ENCODE data around the gene HECA.

HECA gene

DNA sequence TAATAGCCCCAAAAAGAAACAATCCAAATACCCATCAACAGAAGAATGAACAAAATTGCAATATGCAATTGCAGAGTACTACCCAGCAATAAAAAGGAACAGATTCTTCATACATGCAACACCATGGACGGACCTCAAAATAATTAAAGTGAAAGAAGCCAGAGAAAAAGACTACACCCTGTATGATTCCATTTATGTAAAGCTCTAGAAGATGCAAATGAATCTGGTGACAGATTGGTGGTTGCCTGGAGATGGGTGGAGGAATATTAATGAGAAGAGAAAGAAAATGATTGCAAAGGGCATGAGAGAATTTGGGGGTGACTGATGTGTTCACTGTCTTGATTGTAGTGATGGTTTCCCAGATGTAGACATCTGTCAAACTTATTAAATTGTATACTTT lies 51.8 kb downstream of the HECA start:
- no peak for DNase-seq
- Histone ChIP-seq H3K27ac (ENCODE audit: low read length) (no peak overlapping the region), H3K4me2 (ENCODE audit: low read depth, low read length) (no peak overlapping the region), H3K36me3 (replicated peaks; ENCODE audit: insufficient read depth, low read length) (no peaks in the 10 kb centered on the region), H4K20me1 (ENCODE audit: insufficient read depth, low read length) (no peaks in the 10 kb centered on the region), H2AFZ (ENCODE audit: low read length) (no peak overlapping the region), H3K4me1 (ENCODE audit: low read length) (no peaks in the 10 kb centered on the region), H3F3A (ENCODE audit: insufficient read depth, low read length) (no peaks in the 10 kb centered on the region), H3K9ac (ENCODE audit: low read length) (no peak overlapping the region), H3K9me3 (replicated peaks; ENCODE audit: insufficient read depth, low read length) (no peaks in the 10 kb centered on the region), H3K4me3 (ENCODE audit: low read length) (no peak overlapping the region), H3K9me2 (replicated peaks; ENCODE audit: insufficient read depth, low read length) (no peaks in the 10 kb centered on the region), H3K27me3 (replicated peaks; ENCODE audit: insufficient read depth, low read length) (no peaks in the 10 kb centered on the region), H3K79me2 (ENCODE audit: low read length) (no peaks in the 10 kb centered on the region)
- TF ChIP-seq EZH2phosphoT487 (IDR thresholded peaks at IDR 0.05; ENCODE audit: low read length) (no peak), EZH2 (optimal IDR thresholded peaks at IDR 0.05; ENCODE audit: low read depth, low read length) (no peak), CTCF (IDR thresholded peaks at IDR 0.05; ENCODE audit: low read length) (no peak)

- Histone ChIP-seq H2AFZ (ENCODE audit: low read length) (no peak overlapping the region), H3K4me2 (ENCODE audit: low read depth, low read length) (no peak overlapping the region), H3K9ac (ENCODE audit: low read length) (no peak overlapping the region), H3K4me1 (ENCODE audit: low read length) (no peaks in the 10 kb centered on the region), H3K27ac (ENCODE audit: low read length) (no peak overlapping the region), H3F3A (ENCODE audit: insufficient read depth, low read length) (no peaks in the 10 kb centered on the region), H3K36me3 (replicated peaks; ENCODE audit: insufficient read depth, low read length) (no peaks in the 10 kb centered on the region), H3K4me3 (ENCODE audit: low read length) (no peak overlapping the region), H3K79me2 (ENCODE audit: low read length) (no peaks in the 10 kb centered on the region), H4K20me1 (ENCODE audit: insufficient read depth, low read length) (no peaks in the 10 kb centered on the region), H3K9me3 (replicated peaks; ENCODE audit: insufficient read depth, low read length) (no peaks in the 10 kb centered on the region), H3K9me2 (replicated peaks; ENCODE audit: insufficient read depth, low read length) (no peaks in the 10 kb centered on the region), H3K27me3 (replicated peaks; ENCODE audit: insufficient read depth, low read length) (no peaks in the 10 kb centered on the region)
- no peak for TF ChIP-seq EZH2phosphoT487 (IDR thresholded peaks at IDR 0.05; ENCODE audit: low read length)
- no peak for TF ChIP-seq CTCF (IDR thresholded peaks at IDR 0.05; ENCODE audit: low read length)
- no peak for TF ChIP-seq EZH2 (optimal IDR thresholded peaks at IDR 0.05; ENCODE audit: low read depth, low read length)
- DNase-seq: no peak
Observed at GRCh38 chr6:139187489-139187888, 52.6 kb downstream of the HECA start.

- TF ChIP-seq CTCF (IDR thresholded peaks at IDR 0.05; ENCODE audit: low read length) (no peak), EZH2 (optimal IDR thresholded peaks at IDR 0.05; ENCODE audit: low read depth, low read length) (no peak), EZH2phosphoT487 (IDR thresholded peaks at IDR 0.05; ENCODE audit: low read length) (no peak)
- H4K20me1 ChIP-seq (ENCODE audit: insufficient read depth, low read length): no peaks in the 10 kb centered on the region
Observed at GRCh38 chr6:139189665-139190064, 54.8 kb downstream of the HECA start.

More at GRCh38 chr6:139189665-139190064, 54.8 kb downstream of the HECA start:
- no peaks in the 10 kb centered on the region for H3K27me3 ChIP-seq (replicated peaks; ENCODE audit: insufficient read depth, low read length)
- H3K9me2 ChIP-seq (replicated peaks; ENCODE audit: insufficient read depth, low read length): no peaks in the 10 kb centered on the region
- DNase-seq: no peak
- H3K4me1 ChIP-seq (ENCODE audit: low read length): no peaks in the 10 kb centered on the region
- no peaks in the 10 kb centered on the region for H3F3A ChIP-seq (ENCODE audit: insufficient read depth, low read length)
- H3K79me2 ChIP-seq (ENCODE audit: low read length): no peaks in the 10 kb centered on the region
- H3K36me3 ChIP-seq (replicated peaks; ENCODE audit: insufficient read depth, low read length): no peaks in the 10 kb centered on the region
- no peak overlapping the region for H3K9ac ChIP-seq (ENCODE audit: low read length)
- H3K4me2 ChIP-seq (ENCODE audit: low read depth, low read length): no peak overlapping the region
- H3K9me3 ChIP-seq (replicated peaks; ENCODE audit: insufficient read depth, low read length): no peaks in the 10 kb centered on the region
- H2AFZ ChIP-seq (ENCODE audit: low read length): no peak overlapping the region
- H3K27ac ChIP-seq (ENCODE audit: low read length): no peak overlapping the region
- H3K4me3 ChIP-seq (ENCODE audit: low read length): no peak overlapping the region

Data from MM.1S (cell line).